H1 (cell line): ENCODE data around the gene UPF3B.

Source experiments
- ASH2L ChIP-seq: fragments of 200-600, 300-600 bp; sonication (generic); IDR thresholded peaks from one replicate; pipeline ENCODE4 v1.7.1; 2017; ENCODE audit warnings: low read length
- ATF3 ChIP-seq: IDR thresholded peaks from 2 replicates; pipeline ENCODE4 v1.6.1; 2011; ENCODE audit warnings: low read depth, mild to moderate bottlenecking, low read length; ENCODE audit not compliant: insufficient read depth
- EGR1 ChIP-seq: IDR thresholded peaks from 2 replicates; pipeline ENCODE4 v1.6.1; 2011; ENCODE audit warnings: low read depth, low read length, borderline replicate concordance
- GABPA ChIP-seq: IDR thresholded peaks from 2 replicates; pipeline ENCODE4 v1.6.1; 2011; ENCODE audit warnings: mild to moderate bottlenecking, low read length, moderate library complexity, borderline replicate concordance; ENCODE audit not compliant: insufficient read depth
- KDM4A ChIP-seq: IDR thresholded peaks from one replicate; pipeline ENCODE4 v1.7.1; 2012; ENCODE audit warnings: low read depth, mild to moderate bottlenecking, moderate library complexity, low read length, inconsistent platforms; ENCODE audit not compliant: severe bottlenecking
- NRF1 ChIP-seq: IDR thresholded peaks from 2 replicates; pipeline ENCODE4 v1.6.1; 2011; ENCODE audit warnings: mild to moderate bottlenecking, low read depth, low read length, improper control_type of control experiment
- POLR2A ChIP-seq, 2 experiments: IDR thresholded peaks; 1 replicate in 1 of 2; 2 replicates in 1 of 2; pipeline ENCODE4 v1.6.1; 2011; ENCODE audit warnings: low read depth in 2 of 2, low read length in 2 of 2, mild to moderate bottlenecking in 2 of 2; ENCODE audit errors: control extremely low read depth in 1 of 2
- POLR2AphosphoS5 ChIP-seq: IDR thresholded peaks from 2 replicates; pipeline ENCODE4 v1.6.1; 2011; ENCODE audit warnings: low read depth, low read length
- RAD21 ChIP-seq, 2 experiments: IDR thresholded peaks in 1 of 2; conservative IDR thresholded peaks in 1 of 2; 2 replicates each; pipeline ENCODE4 v1.6.1; 2011; ENCODE audit warnings: low read depth in 2 of 2, low read length in 2 of 2, improper control_type of control experiment in 1 of 2, inconsistent platforms in 1 of 2, mild to moderate bottlenecking in 1 of 2, moderate library complexity in 1 of 2
- RFX5 ChIP-seq: IDR thresholded peaks from 2 replicates; pipeline ENCODE4 v1.6.1; 2011; ENCODE audit warnings: low read depth, low read length, improper control_type of control experiment, borderline replicate concordance
- SP1 ChIP-seq: IDR thresholded peaks from 2 replicates; pipeline ENCODE4 v1.6.1; 2011; ENCODE audit warnings: low read depth, low read length
- SUZ12 ChIP-seq: fragments of 200-600 bp; sonication (generic); IDR thresholded peaks from 2 replicates; pipeline ENCODE4 v1.6.1; 2012; ENCODE audit warnings: mild to moderate bottlenecking, inconsistent platforms, low read length, moderate library complexity, mixed read lengths
- TEAD4 ChIP-seq: IDR thresholded peaks from 2 replicates; pipeline ENCODE4 v1.6.1; 2012; ENCODE audit warnings: low read depth, low read length, inconsistent platforms, mixed read lengths
- TF ChIP-seq, protein P1 (sequence below), 3 experiments: IDR thresholded peaks; 1 replicate in 2 of 3; 2 replicates in 1 of 3; pipeline versions ENCODE4 v1.5.1 to v1.6.1; 2011; ENCODE audit warnings: low read length in 3 of 3, mild to moderate bottlenecking in 3 of 3, inconsistent platforms in 2 of 3, low read depth in 1 of 3, moderate library complexity in 1 of 3; ENCODE audit not compliant: insufficient read depth in 1 of 3; ENCODE audit errors: control extremely low read depth in 1 of 3

GRCh38 chrX:119791437-119792231 is 61.1 kb downstream of the UPF3B start, which contains the start of gene RPL39:
- peak; percentile 95 for TF ChIP-seq POLR2AphosphoS5
- TF ChIP-seq, protein P1, sequence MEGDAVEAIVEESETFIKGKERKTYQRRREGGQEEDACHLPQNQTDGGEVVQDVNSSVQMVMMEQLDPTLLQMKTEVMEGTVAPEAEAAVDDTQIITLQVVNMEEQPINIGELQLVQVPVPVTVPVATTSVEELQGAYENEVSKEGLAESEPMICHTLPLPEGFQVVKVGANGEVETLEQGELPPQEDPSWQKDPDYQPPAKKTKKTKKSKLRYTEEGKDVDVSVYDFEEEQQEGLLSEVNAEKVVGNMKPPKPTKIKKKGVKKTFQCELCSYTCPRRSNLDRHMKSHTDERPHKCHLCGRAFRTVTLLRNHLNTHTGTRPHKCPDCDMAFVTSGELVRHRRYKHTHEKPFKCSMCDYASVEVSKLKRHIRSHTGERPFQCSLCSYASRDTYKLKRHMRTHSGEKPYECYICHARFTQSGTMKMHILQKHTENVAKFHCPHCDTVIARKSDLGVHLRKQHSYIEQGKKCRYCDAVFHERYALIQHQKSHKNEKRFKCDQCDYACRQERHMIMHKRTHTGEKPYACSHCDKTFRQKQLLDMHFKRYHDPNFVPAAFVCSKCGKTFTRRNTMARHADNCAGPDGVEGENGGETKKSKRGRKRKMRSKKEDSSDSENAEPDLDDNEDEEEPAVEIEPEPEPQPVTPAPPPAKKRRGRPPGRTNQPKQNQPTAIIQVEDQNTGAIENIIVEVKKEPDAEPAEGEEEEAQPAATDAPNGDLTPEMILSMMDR (IDR thresholded peaks at IDR 0.05; ENCODE audit: control extremely low read depth in 1 of 3, insufficient read depth in 1 of 3, low read depth in 1 of 3, low read length in 3 of 3), result no peak
- peak; percentile 90 to 94 for TF ChIP-seq POLR2A (IDR thresholded peaks at IDR 0.05; ENCODE audit: control extremely low read depth in 1 of 2, low read depth in 2 of 2, low read length in 2 of 2)
- TF ChIP-seq GABPA, result no peak
- no peak for TF ChIP-seq SUZ12
- no peak for TF ChIP-seq RAD21 (IDR thresholded peaks at IDR 0.05 in 1 of 2, conservative IDR thresholded peaks at IDR 0.05 in 1 of 2; ENCODE audit: low read depth in 2 of 2, low read length in 2 of 2)
- peak; percentile 47 for TF ChIP-seq ASH2L
- peak; percentile 41 for TF ChIP-seq KDM4A
- no peak for TF ChIP-seq SP1
- no peak for TF ChIP-seq TEAD4
- TF ChIP-seq ATF3, result no peak
- TF ChIP-seq RFX5, result no peak
- no peak for TF ChIP-seq NRF1
- TF ChIP-seq EGR1, result no peak
